MM.1S (cell line): ENCODE measurements around the gene CDKN2B-AS1.

Source experiments
- EZH2 ChIP-seq: fragments of 300-600 bp; sonication (generic); optimal IDR thresholded peaks from 2 replicates; pipeline ENCODE3; 2017; ENCODE audit warnings: low read depth, mild to moderate bottlenecking, antibody characterized with exemption, low read length, mixed read lengths
- TF ChIP-seq, protein P1 (sequence below): fragments of 300-600 bp; sonication (generic); IDR thresholded peaks from 2 replicates; pipeline ENCODE4 v1.5.1; 2016; ENCODE audit warnings: antibody characterized with exemption, low read length, mixed read lengths

DNA sequence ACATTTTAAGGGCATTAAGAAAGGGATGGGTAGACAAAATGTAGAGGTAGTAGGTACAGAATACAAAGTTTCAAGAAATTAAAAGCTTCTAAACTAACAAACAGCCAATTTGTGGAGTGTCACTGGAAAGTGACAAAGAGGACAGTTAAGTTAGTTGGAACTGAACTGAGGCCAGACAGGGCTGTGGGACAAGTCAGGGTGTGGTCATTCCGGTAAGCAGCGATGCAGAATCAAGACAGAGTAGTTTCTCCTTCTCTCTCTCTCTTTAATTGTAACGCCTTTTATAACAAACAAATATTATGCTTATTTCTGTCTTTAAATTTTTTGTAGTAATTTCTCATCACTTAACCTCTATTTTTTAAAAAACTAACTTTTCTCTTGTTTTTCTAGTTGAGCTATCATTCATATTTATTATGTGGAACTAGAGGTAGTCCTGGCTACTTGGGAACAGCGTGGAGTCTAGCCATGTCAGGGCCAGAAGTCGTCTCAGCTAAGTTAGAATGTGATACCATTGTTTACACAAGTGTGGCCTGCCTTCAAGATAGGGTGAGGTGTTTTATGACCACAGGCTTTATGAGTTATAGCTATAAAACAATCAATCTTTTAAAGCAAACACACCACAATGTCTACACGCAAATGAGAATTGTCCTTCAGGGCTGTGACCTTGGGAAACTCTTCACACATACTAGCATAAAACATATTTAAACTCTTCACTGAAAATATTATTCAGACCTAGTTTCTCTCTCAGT lies 129.8 kb downstream of the CDKN2B-AS1 start:
- TF ChIP-seq, protein P1, sequence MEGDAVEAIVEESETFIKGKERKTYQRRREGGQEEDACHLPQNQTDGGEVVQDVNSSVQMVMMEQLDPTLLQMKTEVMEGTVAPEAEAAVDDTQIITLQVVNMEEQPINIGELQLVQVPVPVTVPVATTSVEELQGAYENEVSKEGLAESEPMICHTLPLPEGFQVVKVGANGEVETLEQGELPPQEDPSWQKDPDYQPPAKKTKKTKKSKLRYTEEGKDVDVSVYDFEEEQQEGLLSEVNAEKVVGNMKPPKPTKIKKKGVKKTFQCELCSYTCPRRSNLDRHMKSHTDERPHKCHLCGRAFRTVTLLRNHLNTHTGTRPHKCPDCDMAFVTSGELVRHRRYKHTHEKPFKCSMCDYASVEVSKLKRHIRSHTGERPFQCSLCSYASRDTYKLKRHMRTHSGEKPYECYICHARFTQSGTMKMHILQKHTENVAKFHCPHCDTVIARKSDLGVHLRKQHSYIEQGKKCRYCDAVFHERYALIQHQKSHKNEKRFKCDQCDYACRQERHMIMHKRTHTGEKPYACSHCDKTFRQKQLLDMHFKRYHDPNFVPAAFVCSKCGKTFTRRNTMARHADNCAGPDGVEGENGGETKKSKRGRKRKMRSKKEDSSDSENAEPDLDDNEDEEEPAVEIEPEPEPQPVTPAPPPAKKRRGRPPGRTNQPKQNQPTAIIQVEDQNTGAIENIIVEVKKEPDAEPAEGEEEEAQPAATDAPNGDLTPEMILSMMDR: no peak
- TF ChIP-seq EZH2: no peak
